Posterior vena cava (tissue), 2 donors: Measurements from ENCODE around the gene VASN. TPM values are rescaled to one million over a fixed set of nuclear protein-coding genes. Genes with fewer than 3 reads are reported as not detected.

Source experiments
- DNase-seq: peaks from one replicate; pipeline ENCODE4 v3.0.0-alpha.2; 2020; ENCODE audit warnings: low spot score
- intact Hi-C, 2 donors: fragments of 100-400 bp; cut with DNase I; formaldehyde crosslinking; loops; one replicate each; pipeline versions ENCODE4 v1.14.1 to v1.14.2; 2022 to 2023
- total RNA-seq, 2 donors: library from RNA; stranded (reverse); fragmentation: NEBNext Ultra II Directional; extraction: Animal tissue kit (Norgen Biotek cat#: 25700); gene quantifications; one replicate each; pipeline ENCODE4 v1.2.1, GENCODE V29; 2021
- donor health status: DM: yes; HTN: yes; CAD: no.
- donor health status: DM: yes; HTN: yes; CAD: no.

VASN gene
- total RNA-seq, 2 donors from 2014 or later: 67.1 to 89.3 TPM

DNA sequence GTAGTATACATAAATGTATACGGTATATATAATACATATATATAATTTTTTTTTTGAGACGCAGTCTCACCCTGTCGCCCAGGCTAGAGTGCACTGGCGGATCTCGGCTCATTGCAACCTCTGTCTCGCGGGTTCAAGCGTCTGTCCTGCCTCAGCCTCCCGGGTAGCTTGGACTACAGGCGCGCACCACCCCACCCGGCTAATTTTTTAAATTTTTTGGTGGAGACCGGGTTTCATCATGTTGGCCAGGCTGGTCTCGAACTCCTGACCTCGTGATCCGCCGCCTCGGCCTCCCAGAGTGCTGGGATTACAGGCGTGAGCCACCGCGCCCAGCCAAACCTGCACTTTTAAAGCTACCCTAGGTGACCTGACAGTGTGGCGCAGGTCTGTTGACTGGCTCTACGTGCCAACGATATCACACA lies 21.3 kb upstream of the VASN start:
- intact Hi-C loops: no loop called here
- DNase-seq: no peak

DNA sequence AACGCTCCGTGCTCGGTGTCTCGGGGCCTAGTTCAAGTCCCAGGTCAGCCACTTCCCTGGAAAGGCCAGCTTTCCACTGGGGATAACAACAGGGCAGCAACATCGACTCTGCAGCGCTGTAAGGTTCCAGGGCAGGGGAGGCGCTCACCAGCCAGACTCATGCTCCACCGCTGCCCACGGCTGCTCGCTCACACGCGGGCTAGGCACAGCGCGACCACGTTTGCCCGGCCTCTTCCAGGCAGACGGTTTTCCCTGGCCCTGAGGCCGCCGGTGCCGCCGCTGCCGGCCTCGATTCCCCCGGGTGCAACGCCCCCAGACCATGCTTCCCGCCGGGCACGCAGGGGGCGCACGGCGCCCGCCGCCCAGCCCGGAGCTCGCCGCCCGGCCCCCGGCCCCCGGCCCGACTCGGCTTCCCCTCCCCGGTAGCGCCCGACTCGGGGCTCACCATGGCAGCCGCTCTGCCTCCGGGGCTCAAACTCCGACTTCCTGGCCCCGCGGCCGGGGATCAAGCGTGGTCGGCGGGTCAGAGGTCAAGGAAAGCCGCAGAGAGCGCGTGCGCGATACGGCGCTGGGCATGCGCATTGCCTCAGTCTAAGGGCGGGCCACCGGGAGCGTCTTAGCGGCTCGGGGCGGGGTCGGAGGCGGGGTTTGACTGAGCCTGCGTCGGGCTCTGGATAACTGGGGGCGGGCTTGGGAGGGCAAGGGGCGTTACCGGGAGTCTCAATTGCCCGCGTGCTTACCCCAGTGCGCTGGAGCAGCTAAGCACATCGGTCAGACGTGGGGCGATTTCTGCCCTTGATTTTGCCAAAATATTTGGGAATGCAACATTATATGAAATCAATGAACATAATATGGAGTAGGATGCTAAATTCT lies 20.6 kb upstream of the VASN start, which contains the start of gene PAM16:
TSS of gene PAM16 (minus strand) at position 535 of the 873 bp plus-strand sequence. CDS start at position 448, 87 bp downstream.
- DNase-seq: peak; percentile 99
- intact Hi-C loops: no loop called here

DNA sequence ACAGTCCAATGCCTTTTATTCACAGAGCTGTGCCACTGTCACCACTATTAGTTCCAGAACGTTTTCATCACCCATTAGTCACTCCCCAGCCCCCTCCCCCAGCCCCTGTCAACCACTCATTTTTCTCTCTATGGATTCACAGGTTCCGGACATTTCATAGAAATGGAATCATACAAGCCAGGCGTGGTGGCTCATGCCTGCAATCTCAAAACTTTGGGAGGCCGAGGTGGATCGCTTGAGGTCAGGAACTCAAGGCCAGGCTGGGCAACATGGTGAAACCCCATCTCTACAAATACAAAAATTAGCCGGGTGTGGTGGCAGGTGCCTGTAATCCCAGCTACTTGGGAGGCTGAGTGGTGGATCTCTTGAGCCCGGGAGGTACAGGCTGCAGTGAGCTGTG lies 19.8 kb upstream of the VASN start:
- DNase-seq: no peak
- intact Hi-C loops: no loop called here

DNA sequence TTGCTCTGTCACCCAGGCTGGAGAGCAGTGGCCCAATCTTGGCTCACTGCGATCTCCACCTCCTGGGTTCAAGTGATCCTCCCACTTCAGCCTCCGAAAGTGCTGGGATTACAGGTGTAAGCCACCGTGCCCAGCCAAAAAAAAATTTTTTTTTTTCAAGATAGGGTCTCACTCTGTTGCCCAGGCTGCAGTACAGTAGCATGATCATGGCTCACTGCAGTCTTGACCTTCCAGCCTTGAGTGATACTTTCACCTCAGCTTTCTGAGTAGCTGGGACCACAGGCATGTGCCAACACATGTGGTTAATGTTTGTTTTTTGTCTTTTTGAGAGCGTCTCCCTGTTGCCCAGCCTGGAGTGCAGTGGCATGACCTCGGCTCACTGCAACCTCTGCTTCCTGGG lies 18.8 kb upstream of the VASN start:
- DNase-seq: no peak
- intact Hi-C loops: no loop called here

DNA sequence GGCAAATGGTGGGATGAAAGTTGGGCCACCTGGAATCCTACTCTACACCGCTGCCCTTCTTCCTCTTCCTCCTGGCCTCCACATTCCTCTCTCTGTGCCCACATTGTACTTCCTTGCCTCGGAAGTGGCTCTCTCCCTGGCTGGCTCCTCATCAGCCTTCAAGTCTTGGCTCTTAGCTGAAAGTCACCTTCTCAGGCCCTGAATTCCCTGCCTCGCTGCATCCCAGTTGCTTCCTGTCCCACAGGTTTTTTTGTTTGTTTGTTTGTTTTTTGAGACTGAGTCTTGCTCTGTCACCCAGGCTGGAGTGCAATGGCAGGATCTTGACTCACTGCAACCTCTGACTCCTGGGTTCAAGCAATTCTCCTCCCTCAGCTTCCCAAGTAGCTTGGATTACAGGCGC lies 18.0 kb upstream of the VASN start:
- no peak for DNase-seq
- intact Hi-C loops: no loop called here

DNA sequence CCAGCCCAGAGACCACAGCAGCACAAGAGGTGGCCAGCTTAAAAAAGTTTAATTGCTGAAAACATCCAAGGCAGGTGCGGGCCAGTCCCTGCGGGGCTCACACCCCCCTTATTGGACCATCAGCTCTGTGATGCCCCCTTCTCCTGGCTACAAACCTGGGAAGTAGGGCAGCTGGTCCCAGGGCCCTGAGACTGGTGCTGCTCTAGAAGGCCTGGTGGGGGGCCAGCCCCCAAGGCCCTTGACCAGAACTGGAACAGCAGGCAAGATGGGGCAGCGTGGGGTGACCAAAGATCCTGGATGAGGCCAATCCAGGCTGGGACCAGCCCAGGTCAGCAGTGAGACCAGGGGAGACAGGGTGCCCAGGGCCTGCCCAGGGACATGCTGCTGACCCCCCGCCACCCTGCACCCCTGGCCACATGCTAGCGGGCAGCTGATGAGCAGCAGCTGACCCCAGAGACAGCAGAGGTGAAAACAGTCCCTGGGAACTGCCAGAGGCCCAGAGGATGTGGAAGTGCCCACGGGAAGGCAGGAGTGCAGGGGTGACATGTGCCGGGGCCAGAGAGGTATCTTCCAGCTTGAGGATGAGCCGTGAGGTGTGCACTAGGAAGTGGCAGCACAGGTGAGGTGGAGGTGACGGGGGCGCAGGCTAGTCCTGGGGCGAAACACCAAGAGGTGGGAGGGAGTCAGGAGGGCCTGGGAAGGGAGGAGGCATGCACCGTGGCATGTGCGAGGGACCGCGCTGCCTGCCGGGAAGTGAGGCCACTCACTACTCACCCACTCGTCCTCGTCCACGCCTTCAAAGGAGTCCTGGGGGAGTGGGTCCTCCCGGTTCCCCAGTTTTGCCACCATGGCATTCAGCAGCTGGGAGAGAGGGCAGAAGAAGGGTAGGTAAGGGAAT lies 16.9 kb upstream of the VASN start:
- intact Hi-C loops: no loop called here
- DNase-seq: no peak

DNA sequence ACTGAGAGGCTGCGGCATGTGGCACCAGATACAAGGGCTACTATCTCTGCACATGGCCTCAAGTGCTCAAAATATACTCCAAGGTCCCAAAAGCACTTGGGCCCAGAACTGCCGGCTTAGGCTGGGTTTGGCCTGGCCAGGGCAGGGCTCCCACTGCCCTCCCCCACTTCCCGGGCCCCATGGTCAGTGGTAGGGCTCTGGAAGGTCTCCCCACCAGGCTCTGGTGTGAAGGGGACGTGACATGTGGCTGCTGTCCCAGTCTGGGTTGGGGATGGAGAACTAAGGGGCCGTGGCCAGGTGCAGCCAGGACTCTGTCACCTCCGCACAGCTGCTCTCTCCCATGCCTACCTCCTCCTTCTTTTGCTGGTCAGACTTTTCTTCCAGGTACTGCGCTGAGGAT lies 14.8 kb upstream of the VASN start:
- no peak for DNase-seq
- intact Hi-C loops: loop anchor here in 1 of 2 donors (1.0 kb wide), 1 partner anchor 46 kb away; no protein-coding TSS in a partner anchor

DNA sequence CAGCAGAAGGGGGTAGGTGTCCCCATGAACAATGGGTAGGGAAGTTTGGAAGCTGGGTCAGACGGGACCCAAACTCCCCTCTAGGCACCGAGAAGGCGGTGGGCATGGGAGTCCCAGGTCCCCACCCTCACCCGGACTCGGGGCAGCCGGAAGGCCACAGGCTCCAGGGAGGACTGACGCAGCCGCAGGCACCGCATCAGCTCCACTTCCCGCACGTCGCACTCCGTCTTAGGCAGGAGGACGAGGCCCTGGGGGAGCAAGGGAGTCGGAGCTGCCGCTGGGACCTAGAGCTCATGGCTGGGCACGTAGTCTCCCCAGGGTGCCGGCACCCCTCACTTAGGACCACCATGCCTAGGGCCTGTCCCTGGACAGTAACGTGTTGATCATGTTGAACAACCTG lies 13.4 kb upstream of the VASN start:
- intact Hi-C loops: loop anchor here in 1 of 2 donors (2.0 kb wide), 1 partner anchor 45 kb away; no protein-coding TSS in a partner anchor
- no peak for DNase-seq

DNA sequence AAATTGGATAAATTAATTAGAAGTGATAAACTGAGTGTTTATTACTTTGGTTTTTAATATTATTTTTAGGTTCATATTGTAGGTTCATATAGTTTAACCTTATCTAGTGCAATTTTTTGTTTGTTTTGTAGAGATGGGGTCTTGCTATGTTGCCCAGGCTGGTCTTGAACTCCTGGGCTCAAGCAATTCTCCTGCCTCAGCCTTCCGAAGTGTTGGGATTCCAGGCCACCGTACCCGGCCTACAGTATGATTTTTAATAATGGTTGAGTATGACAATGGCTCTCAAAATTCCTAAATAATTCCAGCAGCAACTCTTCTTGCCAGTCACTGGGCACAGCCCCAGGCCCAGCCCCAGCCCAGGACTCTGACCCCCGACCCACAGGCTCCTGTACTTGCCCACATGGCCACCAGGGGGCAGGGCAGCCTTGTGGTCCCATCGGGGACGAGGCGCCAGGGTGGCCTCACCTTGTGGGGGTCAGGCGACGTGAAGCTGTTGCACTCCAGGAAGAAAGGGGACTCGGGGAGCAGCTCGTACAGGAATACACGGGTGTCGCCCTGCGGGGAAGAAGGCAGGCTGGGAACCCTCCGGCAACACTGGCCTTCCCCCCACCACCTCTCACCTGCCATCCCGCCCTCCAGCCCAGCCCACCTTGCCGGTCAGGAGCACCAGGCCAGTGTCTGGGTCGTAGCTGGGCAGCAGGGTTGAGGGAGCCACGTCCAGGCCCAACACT lies 12.7 kb upstream of the VASN start:
- intact Hi-C loops: loop anchor here in 1 of 2 donors (2.0 kb wide), 1 partner anchor 44 kb away; no protein-coding TSS in a partner anchor
- DNase-seq: no peak

DNA sequence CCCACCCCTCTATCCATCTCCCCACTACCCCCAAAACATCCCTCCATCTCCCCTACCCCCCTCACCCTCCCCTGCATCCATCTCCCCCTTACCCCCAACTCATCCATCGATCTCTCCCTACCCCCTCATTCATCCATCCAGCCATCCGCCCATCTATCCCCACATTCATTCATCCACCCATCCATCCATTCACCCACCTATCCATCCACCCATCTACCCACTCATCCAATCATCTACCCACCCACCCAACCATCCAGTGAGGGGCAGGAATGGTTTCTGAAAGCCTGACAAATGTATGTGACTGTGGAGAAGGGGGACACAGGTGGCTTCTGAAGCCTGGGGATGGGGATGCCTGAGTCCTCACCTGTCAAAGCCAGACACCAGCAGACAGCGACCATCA lies 11.7 kb upstream of the VASN start:
- intact Hi-C loops: loop anchor here in 1 of 2 donors (2.0 kb wide), 1 partner anchor 43 kb away; no protein-coding TSS in a partner anchor
- no peak for DNase-seq

DNA sequence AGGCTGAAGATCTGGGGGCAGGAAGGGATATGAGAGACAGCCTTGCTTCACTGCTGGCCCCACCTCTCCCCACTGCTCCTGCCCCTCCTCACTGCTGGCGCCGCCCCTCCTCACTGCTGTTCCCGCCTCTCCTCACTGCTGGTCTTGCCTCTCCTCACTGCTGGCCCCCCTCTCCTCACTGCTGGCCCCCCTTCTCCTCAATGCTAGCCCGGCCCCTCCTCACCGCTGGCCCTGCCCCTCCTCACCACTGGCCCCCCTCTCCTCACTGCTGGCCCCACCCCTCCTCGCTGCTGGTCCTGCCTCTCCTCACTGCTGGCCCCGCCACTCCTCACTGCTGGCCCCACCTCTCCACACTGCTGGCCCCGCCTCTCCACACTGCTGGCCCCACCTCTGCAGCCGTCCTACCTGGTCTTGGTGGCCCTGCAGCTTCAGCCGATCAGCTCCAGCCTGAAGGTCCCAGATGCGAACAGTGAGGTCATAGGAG lies 11.1 kb upstream of the VASN start:
- intact Hi-C loops: no loop called here

DNA sequence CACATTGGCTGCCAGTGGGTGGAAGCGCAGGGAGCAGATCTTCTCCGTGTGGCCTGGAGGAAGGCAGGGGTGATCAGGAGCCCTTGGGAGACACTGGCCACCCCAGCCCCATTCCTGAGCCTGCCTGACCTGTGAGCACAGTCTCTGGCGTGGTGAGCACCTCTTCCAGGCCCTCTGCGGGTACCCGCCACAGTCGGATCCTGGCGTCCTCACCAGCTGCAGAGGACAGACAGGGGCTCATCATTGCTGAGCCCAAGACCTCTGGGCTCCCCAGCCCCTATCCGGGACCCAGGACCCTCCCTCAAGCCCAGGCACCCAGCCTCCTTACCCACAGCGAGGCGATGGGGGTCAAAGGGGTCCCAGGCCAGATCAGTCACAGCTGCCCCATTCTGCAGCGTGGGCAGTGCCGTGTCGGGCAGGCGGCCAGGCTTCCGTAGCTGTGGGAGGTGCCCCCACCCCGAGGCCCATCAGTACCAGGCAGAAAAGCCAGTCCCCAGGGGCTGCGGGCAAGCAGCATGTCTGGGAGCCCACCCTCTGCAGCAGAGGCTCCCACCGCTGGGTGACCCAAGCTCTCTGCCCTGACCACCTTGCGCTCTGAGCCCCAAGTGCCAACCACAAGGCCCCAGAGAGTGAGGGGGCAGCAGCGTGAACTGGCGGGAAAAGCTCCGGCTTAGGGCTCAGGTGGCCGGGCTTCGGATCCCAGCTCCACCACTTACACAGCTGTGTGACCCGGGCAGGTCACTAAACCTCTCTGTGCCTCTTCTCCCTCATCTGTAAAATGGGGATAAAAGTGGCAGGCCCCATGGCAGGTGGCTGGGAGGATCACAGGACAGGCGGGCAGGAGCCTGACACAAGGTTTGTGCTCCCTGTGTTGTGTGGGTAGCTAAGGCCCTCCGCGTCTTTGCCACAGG lies 10.4 kb upstream of the VASN start:
- no peak for DNase-seq
- intact Hi-C loops: no loop called here

More for the DNA sequence above, 11.1 kb upstream of the VASN start:
- no peak for DNase-seq

DNA sequence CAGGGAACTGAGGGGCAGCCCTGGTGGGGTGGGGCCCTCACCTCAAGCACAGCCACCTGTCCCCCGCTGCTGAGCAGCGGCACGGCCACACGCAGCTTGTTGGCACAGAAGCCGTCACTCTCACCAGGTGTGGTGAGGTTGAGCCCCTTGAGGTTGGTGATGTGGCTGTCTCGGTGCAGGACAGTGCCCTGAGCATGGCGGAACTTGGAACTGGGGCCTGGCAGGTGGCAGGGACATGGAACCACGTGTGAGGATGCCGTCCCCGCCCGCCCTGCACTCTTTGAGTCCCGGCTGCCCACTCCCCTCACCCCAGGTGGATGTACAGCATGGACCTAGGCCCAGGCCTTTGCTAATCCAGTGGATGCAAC lies 9.7 kb upstream of the VASN start:
- DNase-seq: no peak
- intact Hi-C loops: no loop called here

DNA sequence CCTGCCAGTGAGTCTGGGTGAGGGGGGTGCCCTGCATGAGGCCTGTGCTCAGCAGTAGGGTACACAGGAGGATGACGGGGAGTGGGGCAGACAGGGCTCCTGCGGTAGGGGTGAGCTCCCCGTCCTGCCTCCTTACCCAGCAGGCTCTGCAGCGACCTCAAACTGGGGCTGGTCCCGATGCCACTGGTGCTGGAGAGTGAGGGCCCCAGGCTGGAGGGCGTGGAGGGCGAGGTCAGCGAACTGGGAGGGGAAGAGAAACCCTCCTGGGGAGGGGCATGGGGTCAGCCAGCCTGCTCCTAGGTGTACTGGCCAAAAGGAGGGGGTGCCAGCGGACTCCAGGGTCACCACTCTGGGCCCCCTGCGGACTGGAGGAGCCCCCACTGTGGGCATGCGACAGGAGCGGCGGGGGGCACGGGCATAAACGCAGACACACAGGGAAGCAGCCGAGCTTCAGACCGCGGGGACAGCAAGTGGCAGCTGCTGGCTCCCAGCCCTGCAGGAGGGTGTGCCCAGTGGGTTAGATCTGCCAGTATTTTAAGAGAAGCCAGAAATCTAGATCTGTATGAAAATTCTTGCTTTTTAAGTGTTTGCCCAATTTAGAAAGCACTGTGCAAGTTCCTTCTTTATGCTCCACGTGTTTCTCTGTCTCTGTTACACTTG lies 9.0 kb upstream of the VASN start:
- DNase-seq: no peak

DNA sequence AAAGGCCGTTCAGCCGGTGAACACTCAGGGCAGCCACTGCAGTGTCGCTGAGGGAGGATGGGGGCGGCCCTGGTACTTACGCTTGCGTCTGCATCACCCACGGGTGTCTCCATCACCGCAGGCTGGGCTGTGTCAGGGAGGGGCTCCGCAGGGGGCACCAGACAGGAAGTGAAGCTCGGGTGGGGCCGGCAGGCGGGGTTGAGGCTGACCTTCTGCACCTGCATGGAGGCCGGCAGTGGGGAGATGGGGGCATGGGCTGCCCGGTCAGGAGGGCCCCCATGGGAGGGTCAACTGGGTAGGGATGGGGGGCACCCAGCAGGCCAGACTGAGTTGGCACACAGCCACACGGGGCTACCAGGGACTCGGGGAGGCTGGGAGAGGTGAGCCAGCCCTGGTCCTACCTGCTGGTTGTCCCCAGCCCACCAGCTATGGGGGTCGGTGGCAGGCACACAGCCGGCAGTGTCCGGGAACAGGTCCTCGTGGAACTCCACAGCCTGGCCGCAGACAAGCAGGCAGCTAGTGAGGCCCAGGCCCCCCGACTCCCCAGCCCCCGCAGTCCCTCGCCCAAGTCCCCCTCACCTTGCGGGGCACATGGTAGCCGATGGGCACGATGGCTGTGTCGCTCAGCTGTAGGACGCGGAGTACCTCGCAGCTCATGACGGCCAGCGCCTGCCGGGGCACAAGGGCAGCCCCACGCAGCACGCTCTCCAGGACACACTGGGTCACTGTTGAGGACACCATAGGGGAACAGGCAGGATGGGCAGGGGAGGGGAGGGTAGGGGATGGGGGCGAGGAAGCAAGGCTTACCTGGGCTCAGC lies 7.2 kb upstream of the VASN start:
- intact Hi-C loops: no loop called here
- no peak for DNase-seq

More for the DNA sequence above, 9.0 kb upstream of the VASN start:
- intact Hi-C loops: no loop called here

DNA sequence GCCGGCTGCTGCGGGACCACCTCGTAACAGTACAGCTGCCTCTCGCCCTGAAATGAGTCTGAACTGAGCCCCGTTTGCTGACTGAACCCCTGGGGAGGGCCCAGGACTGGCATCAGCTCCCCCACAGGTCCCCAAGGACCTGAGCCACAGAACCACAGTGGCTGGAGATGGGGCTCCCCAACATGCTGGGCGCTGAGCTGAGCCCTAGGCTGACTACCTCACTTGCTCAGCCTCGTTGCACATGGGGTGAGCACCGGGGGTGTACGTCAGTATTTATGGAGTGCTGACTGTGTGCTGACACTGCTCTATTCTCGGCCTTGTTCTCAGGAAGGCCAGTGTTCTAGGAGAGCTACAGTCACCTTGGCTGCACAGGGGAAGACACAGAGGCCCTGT lies 6.6 kb upstream of the VASN start:
- intact Hi-C loops: no loop called here
- no peak for DNase-seq

DNA sequence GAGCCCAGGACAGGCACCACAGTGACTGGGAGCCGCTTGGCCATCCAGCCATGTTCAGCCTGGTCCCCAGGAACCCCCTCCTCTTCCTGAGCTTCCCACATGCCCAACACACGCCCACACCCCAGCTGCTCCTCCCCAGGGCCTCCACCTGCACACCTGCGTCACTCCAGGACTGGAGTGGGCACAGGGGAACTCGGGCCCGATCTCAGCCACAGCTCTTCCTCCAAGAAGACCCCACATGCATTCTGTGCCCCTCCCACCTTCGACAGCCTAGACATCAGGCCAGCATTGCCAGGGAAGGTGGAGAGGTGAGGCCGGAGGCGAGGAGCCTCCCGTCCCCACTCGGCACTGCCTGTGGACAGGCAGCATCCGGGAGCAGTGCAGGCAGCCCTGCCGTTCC lies 6.0 kb upstream of the VASN start:
- intact Hi-C loops: no loop called here
- no peak for DNase-seq
